ENCODE results near the gene ADGRL4. TPM values are rescaled to one million over a fixed set of nuclear protein-coding genes. Genes with fewer than 3 reads are reported as not detected.

ADGRL4 gene
- total and polyA plus RNA-seq, 2 experiments from 2014 or later, result 0.24 to 0.32 TPM

DNA sequence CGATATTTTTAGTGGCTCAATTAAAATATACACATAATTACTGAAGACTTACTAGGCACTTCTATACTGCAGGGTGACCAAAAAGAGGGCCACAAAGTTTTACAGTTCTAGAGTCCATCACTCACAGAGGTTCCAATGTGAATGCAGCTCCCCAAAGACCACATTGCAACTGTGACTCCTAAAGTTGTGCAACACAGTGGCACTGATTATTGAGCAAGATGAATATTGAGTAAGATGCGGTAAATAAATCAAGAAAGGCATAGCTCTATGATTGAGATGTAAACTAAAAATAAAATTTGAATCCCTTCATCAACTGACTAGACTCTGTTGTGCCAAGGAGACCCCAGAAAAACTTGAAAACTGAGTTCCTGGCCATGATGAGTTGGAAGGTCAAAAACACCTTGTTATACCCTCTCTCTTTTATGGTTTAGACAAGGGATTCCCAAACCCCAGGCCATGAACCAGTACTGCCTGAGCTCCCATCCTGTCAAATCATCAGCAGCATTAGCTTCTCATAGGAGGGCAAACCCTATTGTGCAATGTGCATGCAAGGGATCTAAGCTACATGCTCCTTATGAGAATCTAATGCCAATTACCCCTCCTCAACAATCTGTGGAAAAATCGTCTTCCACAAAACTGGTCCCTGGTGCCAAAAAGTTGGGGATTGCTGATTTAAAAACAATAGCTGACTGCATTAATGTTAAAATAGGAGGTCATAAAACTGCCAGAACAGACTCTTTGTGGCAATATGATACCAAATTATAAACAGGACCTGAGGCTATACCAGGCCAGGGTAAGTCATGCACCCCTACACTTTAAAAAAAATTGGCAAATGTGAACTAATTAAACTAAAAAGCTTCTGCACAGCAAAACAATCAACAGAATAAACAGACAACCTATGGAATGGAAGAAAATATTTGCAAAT is 94.3 kb downstream of the ADGRL4 start (continued):
- no peak for TF ChIP-seq ZNF462 (CRISPR knock-in tag; IDR thresholded peaks at IDR 0.05)
- TF ChIP-seq, protein P1, sequence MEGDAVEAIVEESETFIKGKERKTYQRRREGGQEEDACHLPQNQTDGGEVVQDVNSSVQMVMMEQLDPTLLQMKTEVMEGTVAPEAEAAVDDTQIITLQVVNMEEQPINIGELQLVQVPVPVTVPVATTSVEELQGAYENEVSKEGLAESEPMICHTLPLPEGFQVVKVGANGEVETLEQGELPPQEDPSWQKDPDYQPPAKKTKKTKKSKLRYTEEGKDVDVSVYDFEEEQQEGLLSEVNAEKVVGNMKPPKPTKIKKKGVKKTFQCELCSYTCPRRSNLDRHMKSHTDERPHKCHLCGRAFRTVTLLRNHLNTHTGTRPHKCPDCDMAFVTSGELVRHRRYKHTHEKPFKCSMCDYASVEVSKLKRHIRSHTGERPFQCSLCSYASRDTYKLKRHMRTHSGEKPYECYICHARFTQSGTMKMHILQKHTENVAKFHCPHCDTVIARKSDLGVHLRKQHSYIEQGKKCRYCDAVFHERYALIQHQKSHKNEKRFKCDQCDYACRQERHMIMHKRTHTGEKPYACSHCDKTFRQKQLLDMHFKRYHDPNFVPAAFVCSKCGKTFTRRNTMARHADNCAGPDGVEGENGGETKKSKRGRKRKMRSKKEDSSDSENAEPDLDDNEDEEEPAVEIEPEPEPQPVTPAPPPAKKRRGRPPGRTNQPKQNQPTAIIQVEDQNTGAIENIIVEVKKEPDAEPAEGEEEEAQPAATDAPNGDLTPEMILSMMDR (conservative IDR thresholded peaks at IDR 0.05; ENCODE audit: low read depth in 2 of 2), result no peak
- TF ChIP-seq, protein P2, sequence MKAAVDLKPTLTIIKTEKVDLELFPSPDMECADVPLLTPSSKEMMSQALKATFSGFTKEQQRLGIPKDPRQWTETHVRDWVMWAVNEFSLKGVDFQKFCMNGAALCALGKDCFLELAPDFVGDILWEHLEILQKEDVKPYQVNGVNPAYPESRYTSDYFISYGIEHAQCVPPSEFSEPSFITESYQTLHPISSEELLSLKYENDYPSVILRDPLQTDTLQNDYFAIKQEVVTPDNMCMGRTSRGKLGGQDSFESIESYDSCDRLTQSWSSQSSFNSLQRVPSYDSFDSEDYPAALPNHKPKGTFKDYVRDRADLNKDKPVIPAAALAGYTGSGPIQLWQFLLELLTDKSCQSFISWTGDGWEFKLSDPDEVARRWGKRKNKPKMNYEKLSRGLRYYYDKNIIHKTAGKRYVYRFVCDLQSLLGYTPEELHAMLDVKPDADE (IDR thresholded peaks at IDR 0.05), result no peak

- Histone ChIP-seq H3K9me2 (ENCODE audit: insufficient read depth) (no peaks in the 10 kb centered on the region), H3K27me3 (ENCODE audit: insufficient read depth) (no peaks in the 10 kb centered on the region), H3K27ac (ENCODE audit: low read depth) (no peak overlapping the region), H3K4me1 (ENCODE audit: insufficient read depth) (no peaks in the 10 kb centered on the region), H3F3A (replicated peaks; ENCODE audit: low read depth) (no peaks in the 10 kb centered on the region), H2AFZ (no peak overlapping the region), H3K4me3 (no peak overlapping the region), H3K4me2 (no peak overlapping the region), H3K36me3 (ENCODE audit: insufficient read depth) (no peaks in the 10 kb centered on the region), H4K20me1 (replicated peaks; ENCODE audit: insufficient read depth) (no peaks in the 10 kb centered on the region), H3K79me2 (replicated peaks; ENCODE audit: insufficient read depth) (no peaks in the 10 kb centered on the region)
- no peak overlapping the region for H3K27ac Mint-ChIP-seq
- no peaks in the 10 kb centered on the region for H3K9me3 Mint-ChIP-seq
- DNase-seq (ENCODE audit: low spot score) (no peak), ATAC-seq (no peak)
- H3K4me3 Mint-ChIP-seq, result no peak overlapping the region
- no peaks in the 10 kb centered on the region for H3K4me1 Mint-ChIP-seq
- no peaks in the 10 kb centered on the region for H3K36me3 Mint-ChIP-seq (ENCODE audit: low read depth)
- TF ChIP-seq, protein P2 (IDR thresholded peaks at IDR 0.05), result no peak
- TF ChIP-seq POLR2AphosphoS5 (IDR thresholded peaks at IDR 0.05; ENCODE audit: low read depth) (no peak), ZNF331 (CRISPR knock-in tag; IDR thresholded peaks at IDR 0.05; ENCODE audit: low read depth) (no peak), ZNF114 (CRISPR knock-in tag; IDR thresholded peaks at IDR 0.05) (no peak)
- H3K27me3 Mint-ChIP-seq (ENCODE audit: insufficient read depth, low read depth, poor library complexity), result no peaks in the 10 kb centered on the region
Measured at GRCh38 chr1:78902641-78903040, 103.9 kb downstream of the ADGRL4 start.

Measured in GM23338 (cell line).